Liver (tissue), 5 donors: Measurements from ENCODE around the gene USHBP1. TPM values are rescaled to one million over a fixed set of nuclear protein-coding genes. Genes with fewer than 3 reads are reported as not detected.
A peak's percentile ranks its signal among the peaks of the same experiment; 100 is the strongest.

Source experiments
- EGR1 ChIP-seq, 2 donors: IDR thresholded peaks; 2 replicates each; pipeline ENCODE4 v1.6.1; 2016 to 2018; ENCODE audit warnings: antibody characterized with exemption in 2 of 2, low read depth in 2 of 2
- GABPA ChIP-seq, 2 donors: IDR thresholded peaks in 1 of 2; conservative IDR thresholded peaks in 1 of 2; 2 replicates each; pipeline ENCODE4 v1.6.1; 2016; ENCODE audit warnings: antibody characterized with exemption in 2 of 2, mild to moderate bottlenecking in 1 of 2, moderate library complexity in 1 of 2
- HNF4A ChIP-seq, 2 donors: conservative IDR thresholded peaks; 2 replicates each; pipeline ENCODE4 v1.6.1; 2016; ENCODE audit warnings: antibody characterized with exemption in 2 of 2, mild to moderate bottlenecking in 2 of 2
- HNF4G ChIP-seq: IDR thresholded peaks from 2 replicates; pipeline ENCODE4 v1.6.1; 2016; ENCODE audit warnings: antibody characterized with exemption
- NR2F2 ChIP-seq: IDR thresholded peaks from 2 replicates; pipeline ENCODE4 v1.6.1; 2016; ENCODE audit warnings: antibody characterized with exemption
- RAD21 ChIP-seq, 2 donors: IDR thresholded peaks; 2 replicates each; pipeline ENCODE4 v1.6.1; 2016; ENCODE audit warnings: antibody characterized with exemption in 2 of 2, mild to moderate bottlenecking in 2 of 2
- SP1 ChIP-seq: IDR thresholded peaks from 2 replicates; pipeline ENCODE4 v1.6.1; 2018; ENCODE audit warnings: antibody characterized with exemption, mild to moderate bottlenecking
- TAF1 ChIP-seq: conservative IDR thresholded peaks from 2 replicates; pipeline ENCODE4 v1.6.1; 2016; ENCODE audit warnings: antibody characterized with exemption, mild to moderate bottlenecking
- YY1 ChIP-seq: IDR thresholded peaks from 2 replicates; pipeline ENCODE4 v1.6.1; 2016; ENCODE audit warnings: antibody characterized with exemption, mild to moderate bottlenecking
- polyA plus RNA-seq, 2 donors: library from polyadenylated mRNA; stranded (reverse) in 1 of 2; unstranded in 1 of 2; fragments of 200-250 nt in 1 of 2; fragments of >200 nt in 1 of 2; fragmentation: Nextera tagmentation in 1 of 2; extraction: Ambion mirVana in 1 of 2; gene quantifications; one replicate each; pipeline versions ENCODE4 v1.2.1 to v1.2.3, GENCODE V29; 2013 to 2015
- total RNA-seq, 2 donors: library from RNA; depleted of rRNA; stranded (reverse); fragments of >200 nt; gene quantifications; one replicate each; pipeline ENCODE4 v1.2.3, GENCODE V29; 2014
- donor health status: healthy.
- donor health status: healthy.
- donor health status: healthy.

Gene USHBP1
- total and polyA plus RNA-seq, 4 donors: 1.2 to 2.6 (median 1.9) TPM

- TF ChIP-seq HNF4G: peak; percentile 84
- no peak for TF ChIP-seq GABPA (IDR thresholded peaks at IDR 0.05 in 1 of 2, conservative IDR thresholded peaks at IDR 0.05 in 1 of 2)
- TF ChIP-seq TAF1: no peak
- peak in 1 of 2 donors; percentile 48 for TF ChIP-seq RAD21 (IDR thresholded peaks at IDR 0.05)
- TF ChIP-seq HNF4A (conservative IDR thresholded peaks at IDR 0.05): peak; percentile 95 to 97
- peak; percentile 87 for TF ChIP-seq SP1
- TF ChIP-seq EGR1 (IDR thresholded peaks at IDR 0.05; ENCODE audit: low read depth in 2 of 2): no peak
- no peak for TF ChIP-seq YY1
- TF ChIP-seq NR2F2: peak; percentile 43
Observed at GRCh38 chr19:17200408-17201079, 64.0 kb downstream of the USHBP1 start (continued).

Other genes with a start within 250 kb of the USHBP1 start
- 1 to 10 TPM; 1.0 to 1.4 TPM for gene CPAMD8, start 237.9 kb downstream of the USHBP1 start, total RNA-seq
- gene CPAMD8, start 237.9 kb downstream of the USHBP1 start, polyA plus RNA-seq: 1 to 10 TPM in 1 of 2 donors, under 1 TPM in 1; 0.92 to 1.2 TPM
- gene HAUS8, start 189.3 kb downstream of the USHBP1 start, total RNA-seq: 1 to 10 TPM; 3.3 to 5.7 TPM
- gene HAUS8, start 189.3 kb downstream of the USHBP1 start, polyA plus RNA-seq: 1 to 10 TPM; 3.3 to 4.2 TPM
- gene MYO9B, start 189.0 kb downstream of the USHBP1 start, total RNA-seq: 10 to 100 TPM; 21.5 to 32.5 TPM
- 10 to 100 TPM in 1 of 2 donors, 1 to 10 TPM in 1; 9.1 to 20.5 TPM for gene MYO9B, start 189.0 kb downstream of the USHBP1 start, polyA plus RNA-seq
- gene USE1, start 49.4 kb downstream of the USHBP1 start, total RNA-seq: 10 to 100 TPM in 1 of 2 donors, 1 to 10 TPM in 1; 9.6 to 13.6 TPM
- 10 to 100 TPM; 22.6 to 27.8 TPM for gene USE1, start 49.4 kb downstream of the USHBP1 start, polyA plus RNA-seq
- gene OCEL1, start 38.5 kb downstream of the USHBP1 start, total RNA-seq: 10 to 100 TPM in 1 of 2 donors, 1 to 10 TPM in 1; 4.9 to 10.5 TPM
- 10 to 100 TPM; 31.1 to 32.5 TPM for gene OCEL1, start 38.5 kb downstream of the USHBP1 start, polyA plus RNA-seq
- gene NR2F6, start 18.8 kb downstream of the USHBP1 start, total RNA-seq: 10 to 100 TPM; 52.2 to 86.1 TPM
- gene NR2F6, start 18.8 kb downstream of the USHBP1 start, polyA plus RNA-seq: 10 to 100 TPM; 30.5 to 53.1 TPM
- gene BABAM1, start 2.7 kb upstream of the USHBP1 start, total RNA-seq: 10 to 100 TPM; 29.3 to 47.0 TPM
- gene BABAM1, start 2.7 kb upstream of the USHBP1 start, polyA plus RNA-seq: 10 to 100 TPM; 31.3 to 35.7 TPM
- gene ANKLE1, start 17.2 kb upstream of the USHBP1 start, total RNA-seq: 10 to 100 TPM in 1 of 2 donors, under 1 TPM in 1; 0.42 to 43.2 TPM
- gene ANKLE1, start 17.2 kb upstream of the USHBP1 start, polyA plus RNA-seq: under 1 TPM; 0.10 to 0.15 TPM
- gene ABHD8, start 38.7 kb upstream of the USHBP1 start, total RNA-seq: 10 to 100 TPM in 1 of 2 donors, 1 to 10 TPM in 1; 6.3 to 26.9 TPM
- gene ABHD8, start 38.7 kb upstream of the USHBP1 start, polyA plus RNA-seq: 10 to 100 TPM in 1 of 2 donors, 1 to 10 TPM in 1; 8.6 to 20.2 TPM
- 100 to 1,000 TPM in 1 of 2 donors, 10 to 100 TPM in 1; 23.3 to 123 TPM for gene MRPL34, start 41.1 kb upstream of the USHBP1 start, total RNA-seq
- 100 to 1,000 TPM; 158 to 301 TPM for gene MRPL34, start 41.1 kb upstream of the USHBP1 start, polyA plus RNA-seq
- gene DDA1, start 44.8 kb upstream of the USHBP1 start, total RNA-seq: 10 to 100 TPM in 1 of 2 donors, 1 to 10 TPM in 1; 7.9 to 13.5 TPM
- 10 to 100 TPM; 28.2 to 37.9 TPM for gene DDA1, start 44.8 kb upstream of the USHBP1 start, polyA plus RNA-seq
- gene ANO8, start 70.1 kb upstream of the USHBP1 start, total RNA-seq: 1 to 10 TPM; 1.8 to 5.8 TPM
- gene ANO8, start 70.1 kb upstream of the USHBP1 start, polyA plus RNA-seq: 1 to 10 TPM in 1 of 2 donors, under 1 TPM in 1; 0.75 to 2.3 TPM
- 10 to 100 TPM in 1 of 2 donors, 1 to 10 TPM in 1; 9.8 to 15.5 TPM for gene GTPBP3, start 72.8 kb upstream of the USHBP1 start, total RNA-seq
- gene GTPBP3, start 72.8 kb upstream of the USHBP1 start, polyA plus RNA-seq: 1 to 10 TPM; 4.9 to 9.4 TPM
- gene PLVAP, start 112.6 kb upstream of the USHBP1 start, total RNA-seq: 10 to 100 TPM in 1 of 2 donors, 1 to 10 TPM in 1; 7.4 to 11.8 TPM
- gene PLVAP, start 112.6 kb upstream of the USHBP1 start, polyA plus RNA-seq: 1 to 10 TPM; 4.2 to 9.9 TPM
- gene CCDC194, start 129.5 kb upstream of the USHBP1 start, total RNA-seq: under 1 TPM in 1 of 2 donors, not detected in 1; 0.50 TPM
- under 1 TPM in 1 of 2 donors, not detected in 1; 0.12 TPM for gene CCDC194, start 129.5 kb upstream of the USHBP1 start, polyA plus RNA-seq
- 10 to 100 TPM; 25.6 to 67.4 TPM for gene BST2, start 140.9 kb upstream of the USHBP1 start, total RNA-seq
- 100 to 1,000 TPM; 179 to 239 TPM for gene BST2, start 140.9 kb upstream of the USHBP1 start, polyA plus RNA-seq
- gene MVB12A, start 155.3 kb upstream of the USHBP1 start, total RNA-seq: 10 to 100 TPM in 1 of 2 donors, 1 to 10 TPM in 1; 9.8 to 17.2 TPM
- gene MVB12A, start 155.3 kb upstream of the USHBP1 start, polyA plus RNA-seq: 10 to 100 TPM; 14.3 to 22.8 TPM
- under 1 TPM; 0.08 to 0.14 TPM for gene TMEM221, start 183.9 kb upstream of the USHBP1 start, total RNA-seq
- gene TMEM221, start 183.9 kb upstream of the USHBP1 start, polyA plus RNA-seq: under 1 TPM; 0.06 to 0.15 TPM
- gene NXNL1, start 196.2 kb upstream of the USHBP1 start, total RNA-seq: not detected
- gene NXNL1, start 196.2 kb upstream of the USHBP1 start, polyA plus RNA-seq: not detected
- 1 to 10 TPM; 3.5 to 7.4 TPM for gene SLC27A1, start 205.8 kb upstream of the USHBP1 start, total RNA-seq
- 1 to 10 TPM; 2.4 to 4.4 TPM for gene SLC27A1, start 205.8 kb upstream of the USHBP1 start, polyA plus RNA-seq
- 10 to 100 TPM; 16.9 to 25.7 TPM for gene PGLS, start 246.9 kb upstream of the USHBP1 start, total RNA-seq
- gene PGLS, start 246.9 kb upstream of the USHBP1 start, polyA plus RNA-seq: 10 to 100 TPM; 32.8 to 62.2 TPM